ENCODE results near the gene PPP2R5A.

PPP2R5A gene

DNA sequence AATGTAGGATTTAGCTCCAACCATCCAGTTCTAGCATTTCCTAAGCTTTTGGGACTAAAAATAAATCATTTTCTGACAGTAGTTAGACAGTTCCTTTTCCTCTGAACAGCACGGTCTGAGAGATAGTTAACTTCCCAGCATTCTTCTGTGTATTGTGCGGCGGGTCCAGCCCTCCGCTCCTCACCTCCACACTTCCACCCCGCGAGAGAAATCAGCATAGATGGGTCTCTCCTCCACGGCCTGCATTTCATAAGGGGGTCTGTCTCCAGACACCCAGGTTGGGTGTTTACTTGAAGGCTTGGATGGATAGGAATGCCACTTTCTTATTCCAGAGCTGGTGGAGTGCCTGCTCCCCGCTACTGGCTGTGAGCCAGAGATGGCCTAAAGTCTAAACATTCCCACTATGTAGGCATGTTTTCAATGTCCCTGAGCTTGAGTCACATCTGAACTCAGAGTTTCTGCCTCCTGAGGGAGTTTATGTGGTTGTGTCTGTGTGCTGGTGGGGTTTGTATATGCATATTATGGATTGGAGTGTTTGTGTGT is 38.0 kb upstream of the PPP2R5A start:
- TF ChIP-seq, protein P1, sequence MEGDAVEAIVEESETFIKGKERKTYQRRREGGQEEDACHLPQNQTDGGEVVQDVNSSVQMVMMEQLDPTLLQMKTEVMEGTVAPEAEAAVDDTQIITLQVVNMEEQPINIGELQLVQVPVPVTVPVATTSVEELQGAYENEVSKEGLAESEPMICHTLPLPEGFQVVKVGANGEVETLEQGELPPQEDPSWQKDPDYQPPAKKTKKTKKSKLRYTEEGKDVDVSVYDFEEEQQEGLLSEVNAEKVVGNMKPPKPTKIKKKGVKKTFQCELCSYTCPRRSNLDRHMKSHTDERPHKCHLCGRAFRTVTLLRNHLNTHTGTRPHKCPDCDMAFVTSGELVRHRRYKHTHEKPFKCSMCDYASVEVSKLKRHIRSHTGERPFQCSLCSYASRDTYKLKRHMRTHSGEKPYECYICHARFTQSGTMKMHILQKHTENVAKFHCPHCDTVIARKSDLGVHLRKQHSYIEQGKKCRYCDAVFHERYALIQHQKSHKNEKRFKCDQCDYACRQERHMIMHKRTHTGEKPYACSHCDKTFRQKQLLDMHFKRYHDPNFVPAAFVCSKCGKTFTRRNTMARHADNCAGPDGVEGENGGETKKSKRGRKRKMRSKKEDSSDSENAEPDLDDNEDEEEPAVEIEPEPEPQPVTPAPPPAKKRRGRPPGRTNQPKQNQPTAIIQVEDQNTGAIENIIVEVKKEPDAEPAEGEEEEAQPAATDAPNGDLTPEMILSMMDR (IDR thresholded peaks at IDR 0.05; ENCODE audit: insufficient read depth, low read length, poor library complexity, severe bottlenecking), result no peak
- no peak for TF ChIP-seq EZH2phosphoT487 (conservative IDR thresholded peaks at IDR 0.05; ENCODE audit: low read length)
- H3K36me3 ChIP-seq (ENCODE audit: low read length), result no peaks in the 10 kb centered on the region
- H4K20me1 ChIP-seq (ENCODE audit: low read depth, low read length), result no peaks in the 10 kb centered on the region
- H3K9me2 ChIP-seq (replicated peaks; ENCODE audit: insufficient read depth, low read length), result no peaks in the 10 kb centered on the region
- no peaks in the 10 kb centered on the region for H3K27me3 ChIP-seq (ENCODE audit: low read length)
- H3K9me3 ChIP-seq (ENCODE audit: insufficient read depth, low read length), result no peaks in the 10 kb centered on the region
- no peak overlapping the region for H3K4me3 ChIP-seq (ENCODE audit: insufficient read depth, low read length, poor library complexity, severe bottlenecking)
- H3F3A ChIP-seq (ENCODE audit: insufficient read depth), result no peaks in the 10 kb centered on the region
- H3K9ac ChIP-seq (ENCODE audit: low read length), result no peak overlapping the region
- no peak overlapping the region for H3K4me2 ChIP-seq (ENCODE audit: low read depth, low read length, poor library complexity, severe bottlenecking)
- H3K79me2 ChIP-seq (ENCODE audit: insufficient read depth, low read length), result no peaks in the 10 kb centered on the region
- no peak overlapping the region for H2AFZ ChIP-seq (ENCODE audit: low read depth, low read length, severe bottlenecking)
- H3K27ac ChIP-seq (ENCODE audit: low read depth, low read length), result no peak overlapping the region

DNA sequence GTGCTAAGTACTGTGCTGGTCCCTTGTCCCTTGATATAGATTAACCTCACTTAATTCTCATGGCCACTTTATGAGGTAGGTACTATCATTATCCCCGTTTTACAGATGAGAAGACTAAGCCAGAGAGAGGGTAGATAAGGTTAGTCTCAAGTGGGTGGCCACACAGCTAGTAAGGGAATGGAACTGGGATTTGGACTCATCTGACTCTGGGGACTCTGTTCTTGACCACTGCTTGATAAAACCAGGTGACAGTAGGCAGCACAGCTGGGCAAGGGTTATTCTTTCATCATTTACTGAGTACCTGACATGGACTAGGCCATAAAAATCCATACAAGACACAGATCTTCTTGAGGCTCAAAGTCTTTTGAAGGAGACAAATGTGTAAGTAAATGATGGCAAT is 37.2 kb upstream of the PPP2R5A start:
- Histone ChIP-seq H3K9me3 (ENCODE audit: insufficient read depth, low read length) (no peaks in the 10 kb centered on the region), H3F3A (ENCODE audit: insufficient read depth) (no peaks in the 10 kb centered on the region), H3K27me3 (ENCODE audit: low read length) (no peaks in the 10 kb centered on the region), H3K4me2 (ENCODE audit: low read depth, low read length, poor library complexity, severe bottlenecking) (no peak overlapping the region), H3K4me3 (ENCODE audit: insufficient read depth, low read length, poor library complexity, severe bottlenecking) (no peak overlapping the region), H4K20me1 (ENCODE audit: low read depth, low read length) (no peaks in the 10 kb centered on the region), H3K36me3 (ENCODE audit: low read length) (no peaks in the 10 kb centered on the region), H3K27ac (ENCODE audit: low read depth, low read length) (no peak overlapping the region), H3K9ac (ENCODE audit: low read length) (no peak overlapping the region), H3K9me2 (replicated peaks; ENCODE audit: insufficient read depth, low read length) (no peaks in the 10 kb centered on the region), H3K79me2 (ENCODE audit: insufficient read depth, low read length) (no peaks in the 10 kb centered on the region), H2AFZ (ENCODE audit: low read depth, low read length, severe bottlenecking) (no peak overlapping the region)
- TF ChIP-seq EZH2phosphoT487 (conservative IDR thresholded peaks at IDR 0.05; ENCODE audit: low read length), result no peak
- TF ChIP-seq, protein P1 (IDR thresholded peaks at IDR 0.05; ENCODE audit: insufficient read depth, low read length, poor library complexity, severe bottlenecking), result no peak

DNA sequence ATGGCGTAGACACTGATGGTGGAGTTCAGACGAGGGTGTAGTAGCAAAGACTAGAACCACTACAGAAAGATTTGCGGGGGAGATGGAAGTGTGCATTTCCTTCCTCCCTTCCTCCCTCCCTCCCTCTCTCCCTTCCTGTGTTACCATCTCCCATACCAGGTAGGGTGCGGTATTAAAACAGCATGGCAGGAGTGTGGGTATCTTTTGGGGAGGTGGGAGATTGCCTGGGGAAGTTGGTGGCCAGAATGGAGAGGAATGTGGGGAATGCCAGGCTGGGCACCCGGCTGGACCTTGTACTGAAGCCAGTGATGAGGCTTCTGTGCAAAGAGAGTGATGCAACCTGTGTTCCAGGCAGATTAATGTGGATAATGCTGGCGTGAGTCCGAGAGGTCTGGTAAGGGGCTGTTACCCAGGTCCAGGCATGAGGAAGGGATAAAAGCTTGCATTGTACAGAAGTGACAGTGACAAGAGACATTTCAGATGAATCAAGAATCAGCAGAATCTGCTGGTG is 30.3 kb upstream of the PPP2R5A start:
- no peak overlapping the region for H2AFZ ChIP-seq (ENCODE audit: low read depth, low read length, severe bottlenecking)
- no peaks in the 10 kb centered on the region for H3F3A ChIP-seq (ENCODE audit: insufficient read depth)
- no peak overlapping the region for H3K9ac ChIP-seq (ENCODE audit: low read length)
- no peak for TF ChIP-seq EZH2phosphoT487 (conservative IDR thresholded peaks at IDR 0.05; ENCODE audit: low read length)
- no peak overlapping the region for H3K27ac ChIP-seq (ENCODE audit: low read depth, low read length)
- no peaks in the 10 kb centered on the region for H4K20me1 ChIP-seq (ENCODE audit: low read depth, low read length)
- no peaks in the 10 kb centered on the region for H3K79me2 ChIP-seq (ENCODE audit: insufficient read depth, low read length)
- no peaks in the 10 kb centered on the region for H3K9me3 ChIP-seq (ENCODE audit: insufficient read depth, low read length)
- no peak overlapping the region for H3K4me3 ChIP-seq (ENCODE audit: insufficient read depth, low read length, poor library complexity, severe bottlenecking)
- no peak overlapping the region for H3K4me2 ChIP-seq (ENCODE audit: low read depth, low read length, poor library complexity, severe bottlenecking)
- no peaks in the 10 kb centered on the region for H3K27me3 ChIP-seq (ENCODE audit: low read length)
- H3K36me3 ChIP-seq (ENCODE audit: low read length), result no peaks in the 10 kb centered on the region
- H3K9me2 ChIP-seq (replicated peaks; ENCODE audit: insufficient read depth, low read length), result no peaks in the 10 kb centered on the region

DNA sequence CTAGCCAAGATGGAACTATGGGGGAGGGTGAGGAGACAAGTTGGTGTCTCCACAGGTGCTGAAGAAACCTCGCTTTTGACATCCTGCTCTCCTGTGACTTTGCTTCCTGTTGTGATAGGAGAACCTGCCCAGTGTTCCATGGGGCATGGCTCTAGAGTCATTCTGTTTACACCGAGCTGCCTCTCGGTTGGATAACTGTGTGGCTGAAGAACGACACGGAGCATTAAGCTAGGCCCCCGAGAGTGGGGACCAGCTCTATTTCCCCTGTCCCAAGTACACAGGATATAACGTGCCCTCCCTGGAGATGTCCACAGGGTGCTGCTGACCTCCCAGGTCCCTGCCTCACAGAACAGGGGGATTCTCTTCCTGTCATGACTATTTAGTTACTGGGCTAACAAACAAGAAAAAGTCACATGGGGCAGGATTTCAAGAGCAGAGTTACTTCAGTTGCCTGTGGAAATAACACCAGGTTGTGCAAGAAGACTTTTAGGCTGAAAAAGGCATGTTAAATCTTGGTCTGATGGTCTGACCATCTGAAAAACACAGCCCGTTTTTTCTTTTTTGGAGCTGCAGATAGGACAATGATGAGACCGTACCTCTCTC is 29.4 kb upstream of the PPP2R5A start:
- H3K27ac ChIP-seq (ENCODE audit: low read depth, low read length), result no peak overlapping the region
- H3K9me2 ChIP-seq (replicated peaks; ENCODE audit: insufficient read depth, low read length), result no peaks in the 10 kb centered on the region
- H3K9me3 ChIP-seq (ENCODE audit: insufficient read depth, low read length), result no peaks in the 10 kb centered on the region
- H3K4me2 ChIP-seq (ENCODE audit: low read depth, low read length, poor library complexity, severe bottlenecking), result no peak overlapping the region
- H3K27me3 ChIP-seq (ENCODE audit: low read length), result no peaks in the 10 kb centered on the region
- no peak overlapping the region for H3K9ac ChIP-seq (ENCODE audit: low read length)
- H3K79me2 ChIP-seq (ENCODE audit: insufficient read depth, low read length), result no peaks in the 10 kb centered on the region
- H3F3A ChIP-seq (ENCODE audit: insufficient read depth), result no peaks in the 10 kb centered on the region
- H2AFZ ChIP-seq (ENCODE audit: low read depth, low read length, severe bottlenecking), result no peak overlapping the region
- H3K36me3 ChIP-seq (ENCODE audit: low read length), result no peaks in the 10 kb centered on the region
- H3K4me3 ChIP-seq (ENCODE audit: insufficient read depth, low read length, poor library complexity, severe bottlenecking), result no peak overlapping the region
- no peaks in the 10 kb centered on the region for H4K20me1 ChIP-seq (ENCODE audit: low read depth, low read length)
- TF ChIP-seq EZH2phosphoT487 (conservative IDR thresholded peaks at IDR 0.05; ENCODE audit: low read length), result no peak
- TF ChIP-seq, protein P1 (IDR thresholded peaks at IDR 0.05; ENCODE audit: insufficient read depth, low read length, poor library complexity, severe bottlenecking), result no peak

Measured in SU-DHL-6 (cell line).